Suprapubic skin (tissue), 4 donors: ENCODE data around the gene ARMH3.

ENCODE experiments used
- EP300 ChIP-seq: sonication (generic); formaldehyde crosslinking; IDR thresholded peaks from one replicate; pipeline ENCODE4 v1.6.1; 2017; ENCODE audit warnings: antibody characterized with exemption
- POLR2A ChIP-seq, 2 donors: fragments of 450-650 bp; IDR thresholded peaks; one replicate each; pipeline ENCODE4 v1.6.1; 2017; ENCODE audit warnings: antibody characterized with exemption in 2 of 2, mild to moderate bottlenecking in 2 of 2, moderate library complexity in 2 of 2
- POLR2AphosphoS5 ChIP-seq, 3 donors: sonication (generic); formaldehyde crosslinking; IDR thresholded peaks; one replicate each; pipeline ENCODE4 v1.6.1; 2017; ENCODE audit warnings: antibody characterized with exemption in 3 of 3
- TF ChIP-seq, protein P1 (sequence below), 2 donors: fragments of 200-600 bp in 1 of 2; fragments of 450-650 bp in 1 of 2; sonication (generic) in 1 of 2; IDR thresholded peaks; one replicate each; pipeline ENCODE4 v1.5.1; 2016 to 2019; ENCODE audit warnings: antibody characterized with exemption in 2 of 2, mild to moderate bottlenecking in 1 of 2, moderate library complexity in 1 of 2

DNA sequence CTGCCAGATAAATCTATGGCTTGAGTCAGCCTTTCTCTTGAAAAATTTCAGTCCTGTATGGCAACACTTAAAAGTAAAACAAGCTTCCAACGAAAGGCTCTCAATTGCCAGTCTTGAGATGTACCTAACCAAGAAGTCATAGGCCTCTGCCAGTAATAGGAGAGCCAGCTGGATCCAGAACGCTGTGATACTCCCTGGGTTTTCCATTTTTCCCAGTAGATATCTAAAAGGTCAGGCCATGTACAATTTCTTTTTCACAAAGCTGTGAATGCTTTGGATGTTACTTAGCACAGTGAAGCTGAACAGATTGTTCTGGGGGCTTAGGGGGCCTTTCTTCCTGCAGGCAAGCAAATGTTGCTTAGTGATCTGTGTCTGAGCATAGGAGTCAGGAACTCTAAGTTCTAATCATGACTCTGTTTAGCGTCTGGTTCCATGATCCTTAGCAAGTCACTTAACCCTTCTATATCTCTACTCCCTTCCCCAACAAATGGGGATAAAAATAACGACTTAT is 86.5 kb downstream of the ARMH3 start:
- TF ChIP-seq, protein P1, sequence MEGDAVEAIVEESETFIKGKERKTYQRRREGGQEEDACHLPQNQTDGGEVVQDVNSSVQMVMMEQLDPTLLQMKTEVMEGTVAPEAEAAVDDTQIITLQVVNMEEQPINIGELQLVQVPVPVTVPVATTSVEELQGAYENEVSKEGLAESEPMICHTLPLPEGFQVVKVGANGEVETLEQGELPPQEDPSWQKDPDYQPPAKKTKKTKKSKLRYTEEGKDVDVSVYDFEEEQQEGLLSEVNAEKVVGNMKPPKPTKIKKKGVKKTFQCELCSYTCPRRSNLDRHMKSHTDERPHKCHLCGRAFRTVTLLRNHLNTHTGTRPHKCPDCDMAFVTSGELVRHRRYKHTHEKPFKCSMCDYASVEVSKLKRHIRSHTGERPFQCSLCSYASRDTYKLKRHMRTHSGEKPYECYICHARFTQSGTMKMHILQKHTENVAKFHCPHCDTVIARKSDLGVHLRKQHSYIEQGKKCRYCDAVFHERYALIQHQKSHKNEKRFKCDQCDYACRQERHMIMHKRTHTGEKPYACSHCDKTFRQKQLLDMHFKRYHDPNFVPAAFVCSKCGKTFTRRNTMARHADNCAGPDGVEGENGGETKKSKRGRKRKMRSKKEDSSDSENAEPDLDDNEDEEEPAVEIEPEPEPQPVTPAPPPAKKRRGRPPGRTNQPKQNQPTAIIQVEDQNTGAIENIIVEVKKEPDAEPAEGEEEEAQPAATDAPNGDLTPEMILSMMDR (IDR thresholded peaks at IDR 0.05), result no peak
- no peak for TF ChIP-seq POLR2AphosphoS5 (IDR thresholded peaks at IDR 0.05)
- no peak for TF ChIP-seq POLR2A (IDR thresholded peaks at IDR 0.05)
- TF ChIP-seq EP300, result no peak
